Neural progenitor cell (in vitro differentiated cells): ENCODE data around the gene OVAAL.

ENCODE experiments used
- EZH2 ChIP-seq: fragments of 200-600 bp; sonication (generic); IDR thresholded peaks from 2 replicates; pipeline ENCODE4 v1.6.1; 2017; ENCODE audit warnings: antibody characterized with exemption, mild to moderate bottlenecking, moderate library complexity
- EZH2phosphoT487 ChIP-seq: fragments of 200-600 bp; sonication (generic); IDR thresholded peaks from 2 replicates; pipeline ENCODE4 v1.6.1; 2017; ENCODE audit warnings: antibody characterized with exemption
- TF ChIP-seq, protein P1 (sequence below): fragments of 200-600 bp; sonication (generic); IDR thresholded peaks from 2 replicates; pipeline ENCODE4 v1.5.1; 2017; ENCODE audit warnings: antibody characterized with exemption, mild to moderate bottlenecking

DNA sequence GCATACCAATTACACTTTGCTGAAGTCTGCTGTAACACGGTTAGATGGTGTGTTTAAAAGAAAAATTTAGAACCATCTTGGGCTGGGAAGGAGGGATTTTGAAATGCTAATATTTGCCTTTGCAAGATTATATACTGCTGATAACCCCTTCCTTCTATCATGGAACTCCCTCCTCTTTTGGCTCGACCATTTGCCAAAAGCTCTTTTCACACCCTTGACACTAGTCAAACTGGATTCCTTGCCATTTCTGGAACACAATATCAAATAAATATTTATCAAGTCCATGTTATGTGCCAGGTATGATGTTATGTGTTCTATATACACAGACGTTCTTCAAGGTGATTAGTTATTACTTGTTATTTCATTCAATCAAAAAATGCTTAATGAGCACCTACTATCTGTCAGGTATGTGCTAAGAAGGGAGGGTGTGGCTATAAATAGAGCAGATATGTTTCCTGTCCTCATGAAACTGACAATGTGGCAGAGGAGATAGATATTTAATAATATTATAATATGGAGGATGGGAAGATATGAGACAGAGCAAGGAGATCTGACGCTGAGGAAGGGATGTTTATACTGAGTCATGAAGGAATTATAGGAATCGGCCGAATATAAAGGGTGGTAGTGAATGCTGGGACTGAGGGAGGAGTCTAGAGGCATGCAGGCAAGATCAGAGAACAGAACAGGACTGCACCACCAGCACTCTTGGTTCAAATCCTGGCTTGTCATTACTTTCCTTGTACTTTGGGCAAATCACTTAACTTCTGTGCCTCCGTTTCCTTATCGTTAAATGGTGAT is 56.9 kb downstream of the OVAAL start:
- TF ChIP-seq, protein P1, sequence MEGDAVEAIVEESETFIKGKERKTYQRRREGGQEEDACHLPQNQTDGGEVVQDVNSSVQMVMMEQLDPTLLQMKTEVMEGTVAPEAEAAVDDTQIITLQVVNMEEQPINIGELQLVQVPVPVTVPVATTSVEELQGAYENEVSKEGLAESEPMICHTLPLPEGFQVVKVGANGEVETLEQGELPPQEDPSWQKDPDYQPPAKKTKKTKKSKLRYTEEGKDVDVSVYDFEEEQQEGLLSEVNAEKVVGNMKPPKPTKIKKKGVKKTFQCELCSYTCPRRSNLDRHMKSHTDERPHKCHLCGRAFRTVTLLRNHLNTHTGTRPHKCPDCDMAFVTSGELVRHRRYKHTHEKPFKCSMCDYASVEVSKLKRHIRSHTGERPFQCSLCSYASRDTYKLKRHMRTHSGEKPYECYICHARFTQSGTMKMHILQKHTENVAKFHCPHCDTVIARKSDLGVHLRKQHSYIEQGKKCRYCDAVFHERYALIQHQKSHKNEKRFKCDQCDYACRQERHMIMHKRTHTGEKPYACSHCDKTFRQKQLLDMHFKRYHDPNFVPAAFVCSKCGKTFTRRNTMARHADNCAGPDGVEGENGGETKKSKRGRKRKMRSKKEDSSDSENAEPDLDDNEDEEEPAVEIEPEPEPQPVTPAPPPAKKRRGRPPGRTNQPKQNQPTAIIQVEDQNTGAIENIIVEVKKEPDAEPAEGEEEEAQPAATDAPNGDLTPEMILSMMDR: no peak
- no peak for TF ChIP-seq EZH2
- no peak for TF ChIP-seq EZH2phosphoT487
